ENCODE data around the gene ATXN7L1.
A peak's percentile ranks its signal among the peaks of the same experiment; 100 is the strongest.

Gene ATXN7L1

GRCh38 chr7:105685161-105685560 is 191.2 kb downstream of the ATXN7L1 start:
- no peak overlapping the region for H3K4ac ChIP-seq (ENCODE audit: low read depth, low read length)
- H3K9ac ChIP-seq (ENCODE audit: low read length) = no peak overlapping the region
- no peaks in the 10 kb centered on the region for H3K79me2 ChIP-seq (ENCODE audit: control insufficient read depth, insufficient read depth, low read length, poor library complexity)
- H3K18ac ChIP-seq (ENCODE audit: low read length) = no peak overlapping the region
- no peak for DNase-seq
- WGBS (ENCODE audit: extremely low coverage, insufficient coverage, insufficient read length) = no CpG with 5 or more reads among the region's 3 CpGs
- no peak overlapping the region for H3K4me2 ChIP-seq (ENCODE audit: low read length)
- no peak overlapping the region for H3K4me3 ChIP-seq (ENCODE audit: low read depth, low read length)
- no peak overlapping the region for H4K8ac ChIP-seq (ENCODE audit: low read depth, low read length)
- H3K79me1 ChIP-seq (ENCODE audit: low read length) = peaks cover under 1% of the 10 kb centered on the region
- H2BK5ac ChIP-seq (ENCODE audit: low read depth, low read length, poor library complexity) = no peak overlapping the region
- no peak overlapping the region for H3K27ac ChIP-seq (ENCODE audit: low read depth, low read length)
- no peak overlapping the region for H4K91ac ChIP-seq (ENCODE audit: low read depth, low read length)
- no peaks in the 10 kb centered on the region for H3K9me3 ChIP-seq (ENCODE audit: insufficient read depth, low read depth, low read length)
- no peak overlapping the region for H3K23ac ChIP-seq (ENCODE audit: low read length)
- H2BK120ac ChIP-seq (ENCODE audit: insufficient read depth, low read length, poor library complexity) = no peak overlapping the region
- H2AK5ac ChIP-seq (ENCODE audit: low read length) = no peak overlapping the region
- no peak overlapping the region for H2BK12ac ChIP-seq (ENCODE audit: low read length)
- peaks cover 8 to 21% of the 10 kb centered on the region in 2 experiments for H3K4me1 ChIP-seq (ENCODE audit: control insufficient read depth in 1 of 2, insufficient read depth in 2 of 2, low read length in 2 of 2)
- H3K36me3 ChIP-seq (ENCODE audit: control insufficient read depth in 1 of 2, insufficient read depth in 2 of 2, low read length in 2 of 2) = no peaks in the 10 kb centered on the region
- H3K27me3 ChIP-seq (ENCODE audit: insufficient read depth, low read length) = no peaks in the 10 kb centered on the region
- no peak overlapping the region for H3K14ac ChIP-seq (ENCODE audit: low read length)
- H4K12ac ChIP-seq (ENCODE audit: low read depth, low read length) = no peak overlapping the region
- H2AFZ ChIP-seq (ENCODE audit: insufficient read depth, low read length, poor library complexity) = no peak overlapping the region

DNA sequence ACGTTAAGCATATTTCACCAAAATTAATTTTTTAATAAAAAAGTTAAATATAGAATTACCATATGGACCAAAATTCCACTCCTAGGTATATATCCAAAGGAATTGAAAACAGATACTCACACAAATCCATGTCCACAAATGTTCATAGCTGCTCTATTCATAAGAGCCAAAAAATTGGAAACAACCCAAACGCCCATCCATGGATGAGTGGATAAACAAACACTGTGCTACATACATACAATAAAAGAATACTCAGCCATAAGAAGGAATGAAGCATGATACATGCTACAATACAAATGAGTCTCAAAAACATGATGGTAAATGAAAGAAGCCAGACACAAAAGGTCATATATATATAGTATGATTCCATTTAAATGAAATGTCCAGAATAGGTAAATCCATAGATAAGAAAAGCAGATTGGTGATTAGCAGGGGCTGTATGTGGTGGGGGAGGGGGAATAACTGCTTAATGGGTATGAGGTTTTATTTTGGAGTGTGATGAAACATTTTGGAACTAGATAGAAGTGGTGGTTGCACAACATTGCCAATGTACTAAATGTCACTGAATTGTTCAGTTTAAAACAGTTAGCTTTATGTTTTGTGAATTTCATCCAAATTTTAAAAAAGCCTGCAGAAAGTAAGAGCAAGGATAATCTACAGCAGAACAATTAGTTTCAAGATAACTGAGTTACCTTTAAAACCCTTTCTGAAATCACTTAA is 193.9 kb downstream of the ATXN7L1 start:
- no peak overlapping the region for H4K12ac ChIP-seq (ENCODE audit: low read depth, low read length)
- no peak overlapping the region for H2AFZ ChIP-seq (ENCODE audit: insufficient read depth, low read length, poor library complexity)
- H2AK5ac ChIP-seq (ENCODE audit: low read length) = no peak overlapping the region
- H3K9me3 ChIP-seq (ENCODE audit: insufficient read depth, low read depth, low read length) = no peaks in the 10 kb centered on the region
- no peak overlapping the region for H4K8ac ChIP-seq (ENCODE audit: low read depth, low read length)
- H3K4me3 ChIP-seq (ENCODE audit: low read depth, low read length) = no peak overlapping the region
- no peak overlapping the region for H3K9ac ChIP-seq (ENCODE audit: low read length)
- WGBS (ENCODE audit: extremely low coverage, insufficient coverage, insufficient read length) = no CpG with 5 or more reads among the region's 2 CpGs
- peaks cover 11 to 13% of the 10 kb centered on the region in 2 experiments for H3K4me1 ChIP-seq (ENCODE audit: control insufficient read depth in 1 of 2, insufficient read depth in 2 of 2, low read length in 2 of 2)
- no peak overlapping the region for H2BK12ac ChIP-seq (ENCODE audit: low read length)
- no peak overlapping the region for H3K27ac ChIP-seq (ENCODE audit: low read depth, low read length)
- no peak overlapping the region for H4K91ac ChIP-seq (ENCODE audit: low read depth, low read length)
- H3K79me2 ChIP-seq (ENCODE audit: control insufficient read depth, insufficient read depth, low read length, poor library complexity) = no peaks in the 10 kb centered on the region
- no peak overlapping the region for H2BK120ac ChIP-seq (ENCODE audit: insufficient read depth, low read length, poor library complexity)
- no peak overlapping the region for H3K23ac ChIP-seq (ENCODE audit: low read length)
- H2BK5ac ChIP-seq (ENCODE audit: low read depth, low read length, poor library complexity) = no peak overlapping the region
- H3K27me3 ChIP-seq (ENCODE audit: insufficient read depth, low read length) = no peaks in the 10 kb centered on the region
- no peak overlapping the region for H3K4ac ChIP-seq (ENCODE audit: low read depth, low read length)
- no peaks in the 10 kb centered on the region for H3K36me3 ChIP-seq (ENCODE audit: control insufficient read depth in 1 of 2, insufficient read depth in 2 of 2, low read length in 2 of 2)
- DNase-seq = no peak
- H3K14ac ChIP-seq (ENCODE audit: low read length) = no peak overlapping the region
- H3K4me2 ChIP-seq (ENCODE audit: low read length) = no peak overlapping the region
- H3K18ac ChIP-seq (ENCODE audit: low read length) = no peak overlapping the region
- peaks cover 2% of the 10 kb centered on the region for H3K79me1 ChIP-seq (ENCODE audit: low read length)

GRCh38 chr7:105680505-105681187 is 195.8 kb downstream of the ATXN7L1 start:
- Histone ChIP-seq H2BK5ac (ENCODE audit: low read depth, low read length, poor library complexity) (no peak overlapping the region), H4K8ac (ENCODE audit: low read depth, low read length) (no peak overlapping the region), H3K79me1 (ENCODE audit: low read length) (peaks cover 2% of the 10 kb centered on the region), H3K36me3 (ENCODE audit: control insufficient read depth in 1 of 2, insufficient read depth in 2 of 2, low read length in 2 of 2) (no peaks in the 10 kb centered on the region), H3K4me1 (ENCODE audit: control insufficient read depth in 1 of 2, insufficient read depth in 2 of 2, low read length in 2 of 2) (peaks cover 11 to 13% of the 10 kb centered on the region in 2 experiments), H3K18ac (ENCODE audit: low read length) (no peak overlapping the region), H3K9ac (ENCODE audit: low read length) (no peak overlapping the region), H2BK120ac (ENCODE audit: insufficient read depth, low read length, poor library complexity) (no peak overlapping the region), H3K4ac (ENCODE audit: low read depth, low read length) (no peak overlapping the region), H4K91ac (ENCODE audit: low read depth, low read length) (no peak overlapping the region), H3K23ac (ENCODE audit: low read length) (no peak overlapping the region), H2AK5ac (ENCODE audit: low read length) (no peak overlapping the region), H3K27me3 (ENCODE audit: insufficient read depth, low read length) (no peaks in the 10 kb centered on the region), H3K4me2 (ENCODE audit: low read length) (peak overlapping the region; percentile 14), H3K27ac (ENCODE audit: low read depth, low read length) (peak overlapping the region; percentile 19), H3K4me3 (ENCODE audit: low read depth, low read length) (no peak overlapping the region), H2AFZ (ENCODE audit: insufficient read depth, low read length, poor library complexity) (no peak overlapping the region), H4K12ac (ENCODE audit: low read depth, low read length) (no peak overlapping the region), H3K14ac (ENCODE audit: low read length) (no peak overlapping the region), H3K9me3 (ENCODE audit: insufficient read depth, low read depth, low read length) (peaks cover 2% of the 10 kb centered on the region), H2BK12ac (ENCODE audit: low read length) (no peak overlapping the region), H3K79me2 (ENCODE audit: control insufficient read depth, insufficient read depth, low read length, poor library complexity) (no peaks in the 10 kb centered on the region)
- peak; percentile 86 to 88 for DNase-seq
- WGBS (ENCODE audit: extremely low coverage, insufficient coverage, insufficient read length) = no CpG with 5 or more reads among the region's 9 CpGs

GRCh38 chr7:105678811-105679495 is 197.4 kb downstream of the ATXN7L1 start:
- peak in 1 of 2 donors; percentile 36 for DNase-seq
- Histone ChIP-seq H3K4me2 (ENCODE audit: low read length) (no peak overlapping the region), H4K91ac (ENCODE audit: low read depth, low read length) (no peak overlapping the region), H4K12ac (ENCODE audit: low read depth, low read length) (no peak overlapping the region), H3K4me3 (ENCODE audit: low read depth, low read length) (no peak overlapping the region), H3K18ac (ENCODE audit: low read length) (no peak overlapping the region), H3K23ac (ENCODE audit: low read length) (no peak overlapping the region), H3K4ac (ENCODE audit: low read depth, low read length) (no peak overlapping the region), H3K36me3 (ENCODE audit: control insufficient read depth in 1 of 2, insufficient read depth in 2 of 2, low read length in 2 of 2) (no peaks in the 10 kb centered on the region), H3K4me1 (ENCODE audit: control insufficient read depth in 1 of 2, insufficient read depth in 2 of 2, low read length in 2 of 2) (peaks cover 11 to 13% of the 10 kb centered on the region in 2 experiments), H2BK12ac (ENCODE audit: low read length) (no peak overlapping the region), H2AK5ac (ENCODE audit: low read length) (no peak overlapping the region), H2BK120ac (ENCODE audit: insufficient read depth, low read length, poor library complexity) (no peak overlapping the region), H2AFZ (ENCODE audit: insufficient read depth, low read length, poor library complexity) (no peak overlapping the region), H3K14ac (ENCODE audit: low read length) (no peak overlapping the region), H3K79me2 (ENCODE audit: control insufficient read depth, insufficient read depth, low read length, poor library complexity) (no peaks in the 10 kb centered on the region), H2BK5ac (ENCODE audit: low read depth, low read length, poor library complexity) (no peak overlapping the region), H3K9ac (ENCODE audit: low read length) (no peak overlapping the region), H4K8ac (ENCODE audit: low read depth, low read length) (no peak overlapping the region), H3K9me3 (ENCODE audit: insufficient read depth, low read depth, low read length) (peaks cover 2% of the 10 kb centered on the region), H3K79me1 (ENCODE audit: low read length) (peaks cover 2% of the 10 kb centered on the region), H3K27me3 (ENCODE audit: insufficient read depth, low read length) (no peaks in the 10 kb centered on the region), H3K27ac (ENCODE audit: low read depth, low read length) (no peak overlapping the region)
- WGBS (ENCODE audit: extremely low coverage, insufficient coverage, insufficient read length) = no CpG with 5 or more reads among the region's 25 CpGs

Measured in trophoblast cell (in vitro differentiated cells and primary cell).